K562 (cell line): ENCODE measurements around the gene TRIM47. TPM values are rescaled to one million over a fixed set of nuclear protein-coding genes. Genes with fewer than 3 reads are reported as not detected.
A peak's percentile ranks its signal among the peaks of the same experiment; 100 is the strongest.

Source experiments
- ARID2 ChIP-seq: fragments of 450-650 bp; IDR thresholded peaks from 2 replicates; pipeline ENCODE4 v1.6.1; 2017; ENCODE audit warnings: antibody characterized with exemption, mild to moderate bottlenecking
- HIVEP1 ChIP-seq: fragments of 250-450 bp; sonication (Bioruptor Pico); IDR thresholded peaks from 2 replicates; pipeline ENCODE4 v1.4.0; 2020; ENCODE audit warnings: mild to moderate bottlenecking
- MYBL2 ChIP-seq, 2 experiments: fragments of 450-650 bp in 1 of 2; sonication (generic) in 1 of 2; formaldehyde crosslinking in 1 of 2; IDR thresholded peaks; 2 replicates each; pipeline versions ENCODE4 v1.6.1 to v1.8.1; 2017 to 2022; ENCODE audit warnings: borderline replicate concordance in 1 of 2, inconsistent platforms in 1 of 2, low read depth in 1 of 2, mild to moderate bottlenecking in 1 of 2, missing genetic modification reagents in 1 of 2, moderate library complexity in 1 of 2
- PHF8 ChIP-seq: fragments of 200-600 bp; sonication (generic); IDR thresholded peaks from 2 replicates; pipeline ENCODE4 v1.6.1; 2012; ENCODE audit warnings: mixed run types, mild to moderate bottlenecking, inconsistent platforms, low read length, moderate library complexity, borderline replicate concordance
- RNF2 ChIP-seq: sonication (generic); IDR thresholded peaks from 2 replicates; pipeline ENCODE4 v1.6.1; 2016
- TAF1 ChIP-seq: IDR thresholded peaks from 2 replicates; pipeline ENCODE4 v1.6.1; 2011; ENCODE audit warnings: mild to moderate bottlenecking, low read length, moderate library complexity; ENCODE audit not compliant: insufficient read depth, control insufficient read depth, severe bottlenecking; ENCODE audit errors: extremely low read depth
- TBL1XR1 ChIP-seq, 2 experiments: IDR thresholded peaks; 2 replicates each; pipeline ENCODE4 v1.6.1; 2012; ENCODE audit warnings: improper control_type of control experiment in 2 of 2, low read length in 2 of 2, mild to moderate bottlenecking in 1 of 2
- TCF3 ChIP-seq: sonication (generic); formaldehyde crosslinking; IDR thresholded peaks from 2 replicates; pipeline ENCODE4 v1.4.0; 2020; ENCODE audit warnings: mild to moderate bottlenecking, missing genetic modification reagents
- TOE1 ChIP-seq, 2 experiments: fragments of 450-650 bp in 1 of 2; sonication (generic) in 1 of 2; formaldehyde crosslinking in 1 of 2; IDR thresholded peaks; 2 replicates each; pipeline versions ENCODE4 v1.7.1 to v1.8.0; 2016 to 2022; ENCODE audit warnings: borderline replicate concordance in 2 of 2, mild to moderate bottlenecking in 2 of 2, antibody characterized with exemption in 1 of 2, inconsistent platforms in 1 of 2, low read depth in 1 of 2, missing genetic modification reagents in 1 of 2, moderate library complexity in 1 of 2
- TRIM24 ChIP-seq, 2 experiments: fragments of 450-650 bp; IDR thresholded peaks; 2 replicates each; pipeline ENCODE4 v1.6.1; 2016
- polyA plus RNA-seq, 8 experiments: library from polyadenylated mRNA; depleted of rRNA in 4 of 8; stranded (reverse) in 5 of 8; unstranded in 3 of 8; fragments of >200 nt; fragmentation: Nextera tagmentation in 2 of 8; fragmentation: Illumina TruSeq in 1 of 8; extraction: Ambion mirVana in 2 of 8; extraction: Trizol in 1 of 8; gene quantifications; 2 replicates each; pipeline versions ENCODE4 v1.2.1 to v1.2.3, GENCODE V29; 2011 to 2014; ENCODE audit warnings: inconsistent platforms in 1 of 8, missing spikeins in 1 of 8
- total RNA-seq, 7 experiments: library from RNA; depleted of rRNA in 6 of 7; stranded (reverse); fragments of >200 nt in 6 of 7; fragmentation: Illumina TruSeq in 2 of 7; extraction: Trizol in 2 of 7; gene quantifications; 2 replicates each; pipeline versions ENCODE4 v1.2.1 to v1.2.3, GENCODE V29; 2011 to 2021; ENCODE audit warnings: low replicate concordance in 1 of 7
- TF ChIP-seq, protein P1 (sequence below), 2 experiments: IDR thresholded peaks; 2 replicates each; pipeline ENCODE4 v1.6.1; 2011; ENCODE audit warnings: borderline replicate concordance in 1 of 2, control low read depth in 1 of 2, low read depth in 1 of 2, low read length in 1 of 2, mild to moderate bottlenecking in 1 of 2, mixed read lengths in 1 of 2, moderate library complexity in 1 of 2; ENCODE audit not compliant: insufficient read depth in 1 of 2, insufficient read length in 1 of 2, poor library complexity in 1 of 2, severe bottlenecking in 1 of 2; ENCODE audit errors: extremely low read depth in 1 of 2
- TF ChIP-seq, protein P2 (sequence below): fragments of 450-650 bp; formaldehyde crosslinking; IDR thresholded peaks from 2 replicates; pipeline ENCODE4 v1.4.0; 2022; ENCODE audit warnings: missing genetic modification characterization
- TF ChIP-seq, protein P3 (sequence below): sonication (generic); formaldehyde crosslinking; IDR thresholded peaks from 2 replicates; pipeline ENCODE4 v1.8.0; 2022; ENCODE audit warnings: mild to moderate bottlenecking, missing genetic modification reagents
- TF ChIP-seq, protein P4 (sequence below), 2 experiments: fragments of 450-650 bp in 1 of 2; IDR thresholded peaks; 2 replicates each; pipeline ENCODE4 v1.6.1; 2011 to 2017; ENCODE audit warnings: low read depth in 2 of 2, antibody characterized with exemption in 1 of 2, borderline replicate concordance in 1 of 2, low read length in 1 of 2, mild to moderate bottlenecking in 1 of 2, mixed read lengths in 1 of 2; ENCODE audit not compliant: control insufficient read depth in 1 of 2

Gene TRIM47
- total and polyA plus RNA-seq, 9 of the 15 experiments (the other 6 are each of a cell fraction or from before 2014, with no cell fraction given): 0.56 to 6.1 (median 3.2) TPM

DNA sequence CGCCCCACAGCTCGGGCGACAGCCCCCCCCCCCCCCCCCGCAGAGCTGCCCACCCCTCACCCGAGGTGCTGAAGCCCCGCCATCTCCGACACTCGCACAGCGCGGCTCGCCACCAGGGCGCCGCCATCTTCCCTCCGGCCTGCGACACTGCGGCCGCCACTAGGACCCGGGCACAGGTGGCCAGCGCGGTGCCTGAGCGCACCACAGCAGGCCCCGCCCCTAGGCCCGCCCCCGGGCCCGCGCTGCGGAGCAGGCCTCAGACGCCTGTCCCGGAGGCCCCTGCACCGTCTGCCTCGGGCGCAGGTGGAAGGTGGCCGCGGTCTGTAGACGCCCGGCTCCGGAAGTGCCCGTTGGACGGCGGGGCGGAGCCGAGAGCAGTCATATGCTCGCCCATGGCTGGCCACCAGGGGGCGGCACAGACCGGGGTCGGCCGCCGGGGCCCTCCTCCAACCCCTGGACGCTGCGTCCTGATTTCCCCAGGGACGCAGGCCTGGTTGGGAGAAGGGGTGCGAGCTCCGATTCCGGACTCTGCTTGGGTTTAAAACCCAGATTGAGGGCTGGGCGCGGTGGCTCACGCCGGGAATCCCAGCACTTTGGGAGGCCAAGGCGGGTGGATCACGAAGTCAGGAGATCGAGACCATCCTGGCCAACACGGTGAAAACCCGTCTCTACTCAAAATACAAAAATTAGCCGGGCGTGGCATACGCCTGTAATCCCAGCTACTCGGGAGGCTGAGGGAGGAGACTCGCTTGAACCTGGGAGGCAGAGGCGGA lies 26.6 kb upstream of the TRIM47 start, which contains the start of gene MRPL38 (continued):
- TF ChIP-seq, protein P1, sequence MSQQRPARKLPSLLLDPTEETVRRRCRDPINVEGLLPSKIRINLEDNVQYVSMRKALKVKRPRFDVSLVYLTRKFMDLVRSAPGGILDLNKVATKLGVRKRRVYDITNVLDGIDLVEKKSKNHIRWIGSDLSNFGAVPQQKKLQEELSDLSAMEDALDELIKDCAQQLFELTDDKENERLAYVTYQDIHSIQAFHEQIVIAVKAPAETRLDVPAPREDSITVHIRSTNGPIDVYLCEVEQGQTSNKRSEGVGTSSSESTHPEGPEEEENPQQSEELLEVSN (IDR thresholded peaks at IDR 0.05; ENCODE audit: borderline replicate concordance in 1 of 2, extremely low read depth in 1 of 2, insufficient read depth in 1 of 2, insufficient read length in 1 of 2, low read depth in 1 of 2, low read length in 1 of 2, poor library complexity in 1 of 2, severe bottlenecking in 1 of 2): peak in 1 of 2 experiments; percentile 85
- TF ChIP-seq TRIM24 (IDR thresholded peaks at IDR 0.05): peak in 1 of 2 experiments; percentile 53; a peak in 1 of 4 replicates
- no peak for TF ChIP-seq HIVEP1 (CRISPR knock-in tag)
- no peak for TF ChIP-seq MYBL2 (IDR thresholded peaks at IDR 0.05; ENCODE audit: low read depth)
- TF ChIP-seq MYBL2 (CRISPR knock-in tag; IDR thresholded peaks at IDR 0.05; ENCODE audit: borderline replicate concordance): no peak
- peak; percentile 77 for TF ChIP-seq TOE1 (IDR thresholded peaks at IDR 0.05; ENCODE audit: borderline replicate concordance)
- no peak for TF ChIP-seq TOE1 (CRISPR knock-in tag; IDR thresholded peaks at IDR 0.05; ENCODE audit: borderline replicate concordance, low read depth)
- TF ChIP-seq ARID2: peak; percentile 99
- peak in 1 of 2 experiments; percentile 57; a peak in 1 of 4 replicates for TF ChIP-seq TBL1XR1 (IDR thresholded peaks at IDR 0.05; ENCODE audit: low read length in 2 of 2)
- TF ChIP-seq, protein P2, sequence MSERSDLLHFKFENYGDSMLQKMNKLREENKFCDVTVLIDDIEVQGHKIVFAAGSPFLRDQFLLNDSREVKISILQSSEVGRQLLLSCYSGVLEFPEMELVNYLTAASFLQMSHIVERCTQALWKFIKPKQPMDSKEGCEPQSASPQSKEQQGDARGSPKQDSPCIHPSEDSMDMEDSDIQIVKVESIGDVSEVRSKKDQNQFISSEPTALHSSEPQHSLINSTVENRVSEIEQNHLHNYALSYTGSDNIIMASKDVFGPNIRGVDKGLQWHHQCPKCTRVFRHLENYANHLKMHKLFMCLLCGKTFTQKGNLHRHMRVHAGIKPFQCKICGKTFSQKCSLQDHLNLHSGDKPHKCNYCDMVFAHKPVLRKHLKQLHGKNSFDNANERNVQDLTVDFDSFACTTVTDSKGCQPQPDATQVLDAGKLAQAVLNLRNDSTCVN (CRISPR knock-in tag): no peak
- peak; percentile 52; the same call in 1 of the 2 replicates for TF ChIP-seq PHF8
- peak; percentile 48; the same call in 1 of the 2 replicates for TF ChIP-seq RNF2
- TF ChIP-seq, protein P3, sequence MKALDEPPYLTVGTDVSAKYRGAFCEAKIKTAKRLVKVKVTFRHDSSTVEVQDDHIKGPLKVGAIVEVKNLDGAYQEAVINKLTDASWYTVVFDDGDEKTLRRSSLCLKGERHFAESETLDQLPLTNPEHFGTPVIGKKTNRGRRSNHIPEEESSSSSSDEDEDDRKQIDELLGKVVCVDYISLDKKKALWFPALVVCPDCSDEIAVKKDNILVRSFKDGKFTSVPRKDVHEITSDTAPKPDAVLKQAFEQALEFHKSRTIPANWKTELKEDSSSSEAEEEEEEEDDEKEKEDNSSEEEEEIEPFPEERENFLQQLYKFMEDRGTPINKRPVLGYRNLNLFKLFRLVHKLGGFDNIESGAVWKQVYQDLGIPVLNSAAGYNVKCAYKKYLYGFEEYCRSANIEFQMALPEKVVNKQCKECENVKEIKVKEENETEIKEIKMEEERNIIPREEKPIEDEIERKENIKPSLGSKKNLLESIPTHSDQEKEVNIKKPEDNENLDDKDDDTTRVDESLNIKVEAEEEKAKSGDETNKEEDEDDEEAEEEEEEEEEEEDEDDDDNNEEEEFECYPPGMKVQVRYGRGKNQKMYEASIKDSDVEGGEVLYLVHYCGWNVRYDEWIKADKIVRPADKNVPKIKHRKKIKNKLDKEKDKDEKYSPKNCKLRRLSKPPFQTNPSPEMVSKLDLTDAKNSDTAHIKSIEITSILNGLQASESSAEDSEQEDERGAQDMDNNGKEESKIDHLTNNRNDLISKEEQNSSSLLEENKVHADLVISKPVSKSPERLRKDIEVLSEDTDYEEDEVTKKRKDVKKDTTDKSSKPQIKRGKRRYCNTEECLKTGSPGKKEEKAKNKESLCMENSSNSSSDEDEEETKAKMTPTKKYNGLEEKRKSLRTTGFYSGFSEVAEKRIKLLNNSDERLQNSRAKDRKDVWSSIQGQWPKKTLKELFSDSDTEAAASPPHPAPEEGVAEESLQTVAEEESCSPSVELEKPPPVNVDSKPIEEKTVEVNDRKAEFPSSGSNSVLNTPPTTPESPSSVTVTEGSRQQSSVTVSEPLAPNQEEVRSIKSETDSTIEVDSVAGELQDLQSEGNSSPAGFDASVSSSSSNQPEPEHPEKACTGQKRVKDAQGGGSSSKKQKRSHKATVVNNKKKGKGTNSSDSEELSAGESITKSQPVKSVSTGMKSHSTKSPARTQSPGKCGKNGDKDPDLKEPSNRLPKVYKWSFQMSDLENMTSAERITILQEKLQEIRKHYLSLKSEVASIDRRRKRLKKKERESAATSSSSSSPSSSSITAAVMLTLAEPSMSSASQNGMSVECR: no peak; the same call in 1 of the 2 replicates
- TF ChIP-seq TAF1: peak; percentile 93
- TF ChIP-seq, protein P4, sequence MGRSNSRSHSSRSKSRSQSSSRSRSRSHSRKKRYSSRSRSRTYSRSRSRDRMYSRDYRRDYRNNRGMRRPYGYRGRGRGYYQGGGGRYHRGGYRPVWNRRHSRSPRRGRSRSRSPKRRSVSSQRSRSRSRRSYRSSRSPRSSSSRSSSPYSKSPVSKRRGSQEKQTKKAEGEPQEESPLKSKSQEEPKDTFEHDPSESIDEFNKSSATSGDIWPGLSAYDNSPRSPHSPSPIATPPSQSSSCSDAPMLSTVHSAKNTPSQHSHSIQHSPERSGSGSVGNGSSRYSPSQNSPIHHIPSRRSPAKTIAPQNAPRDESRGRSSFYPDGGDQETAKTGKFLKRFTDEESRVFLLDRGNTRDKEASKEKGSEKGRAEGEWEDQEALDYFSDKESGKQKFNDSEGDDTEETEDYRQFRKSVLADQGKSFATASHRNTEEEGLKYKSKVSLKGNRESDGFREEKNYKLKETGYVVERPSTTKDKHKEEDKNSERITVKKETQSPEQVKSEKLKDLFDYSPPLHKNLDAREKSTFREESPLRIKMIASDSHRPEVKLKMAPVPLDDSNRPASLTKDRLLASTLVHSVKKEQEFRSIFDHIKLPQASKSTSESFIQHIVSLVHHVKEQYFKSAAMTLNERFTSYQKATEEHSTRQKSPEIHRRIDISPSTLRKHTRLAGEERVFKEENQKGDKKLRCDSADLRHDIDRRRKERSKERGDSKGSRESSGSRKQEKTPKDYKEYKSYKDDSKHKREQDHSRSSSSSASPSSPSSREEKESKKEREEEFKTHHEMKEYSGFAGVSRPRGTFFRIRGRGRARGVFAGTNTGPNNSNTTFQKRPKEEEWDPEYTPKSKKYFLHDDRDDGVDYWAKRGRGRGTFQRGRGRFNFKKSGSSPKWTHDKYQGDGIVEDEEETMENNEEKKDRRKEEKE (IDR thresholded peaks at IDR 0.05; ENCODE audit: borderline replicate concordance in 1 of 2, control insufficient read depth in 1 of 2, low read depth in 2 of 2, low read length in 1 of 2): 0 out of 4 replicates have a peak, but pooled peaks of 1 of the 2 experiments have one; percentile 48
- TF ChIP-seq TCF3: peak; percentile 43
